Activated CD8-positive, alpha-beta memory T cell treated with anti-CD3 and anti-CD28 coated beads, Interleukin-2, amount 50 U/mL, for 4 hours (primary cell): ENCODE results near the gene LILRA5.
A peak's percentile ranks its signal among the peaks of the same experiment; 100 is the strongest.
"Not testable (repeated sequence)": the region's sequence is repeated elsewhere in the genome, so short reads cannot be mapped to it uniquely, and the experiment has no call there.

Experiments used
- DNase-seq: peaks from one replicate; pipeline ENCODE4 v3.0.0-alpha.2; 2020

Gene LILRA5

DNA sequence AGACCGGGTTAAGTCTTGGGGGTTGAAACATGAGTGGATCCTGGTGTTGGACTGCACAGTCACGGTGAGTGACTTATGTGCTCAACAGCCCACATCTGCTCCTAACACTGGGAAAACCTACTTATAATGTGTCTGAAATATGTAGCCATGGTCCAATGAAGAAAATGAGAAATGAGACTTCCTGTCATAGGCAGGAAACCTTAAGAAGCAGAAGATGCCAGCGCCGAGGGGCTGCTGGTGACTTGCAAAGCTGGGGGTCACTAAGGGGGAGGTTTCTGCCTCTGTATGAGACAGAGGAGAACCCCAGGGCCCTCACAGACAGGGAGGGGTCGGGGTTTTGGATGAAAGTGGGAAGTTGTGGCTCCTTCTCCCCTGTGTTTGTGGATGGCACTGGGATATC lies 40.8 kb downstream of the LILRA5 start:
- not testable (repeated sequence) for DNase-seq

DNA sequence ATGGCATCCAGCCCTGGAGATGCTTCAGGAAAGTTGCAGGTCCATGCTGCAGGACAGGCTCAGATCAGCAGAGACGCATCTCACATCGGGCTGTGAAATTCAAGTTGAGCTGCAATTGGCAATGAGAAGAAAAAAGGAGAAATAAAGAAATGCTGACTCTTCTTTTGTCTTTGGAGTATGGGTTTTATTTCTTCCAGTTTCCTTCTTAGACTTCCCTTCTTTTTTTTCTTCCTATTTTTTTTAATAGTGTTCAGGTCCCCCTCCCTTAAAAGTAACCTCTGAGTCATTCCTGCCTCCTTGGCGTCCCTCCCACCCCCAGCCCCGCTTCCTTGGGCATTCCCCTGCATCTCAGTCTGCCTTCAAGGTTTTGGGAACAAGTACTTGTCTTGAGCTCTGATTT lies 41.4 kb downstream of the LILRA5 start:
- DNase-seq: not testable (repeated sequence)

DNA sequence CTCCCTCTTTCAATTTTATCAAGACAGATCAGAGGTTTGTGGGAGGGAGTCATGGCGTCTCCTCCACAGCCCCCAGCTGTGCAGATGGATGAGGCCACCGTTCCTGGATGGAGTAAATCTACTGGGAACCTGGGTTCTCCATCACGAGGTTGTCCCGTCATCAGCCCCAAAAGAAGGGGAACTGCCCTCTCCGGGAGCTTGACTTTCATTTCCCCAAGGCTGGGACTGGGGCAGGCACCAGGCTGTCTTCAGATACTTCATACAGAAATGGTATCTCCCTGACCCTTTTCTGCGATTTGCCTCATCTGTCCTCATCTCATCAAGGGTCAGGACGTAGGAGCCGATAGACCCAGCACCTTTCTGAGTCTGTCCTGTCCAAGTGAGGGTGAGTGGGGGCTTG lies 41.9 kb downstream of the LILRA5 start:
- no peak for DNase-seq

DNA sequence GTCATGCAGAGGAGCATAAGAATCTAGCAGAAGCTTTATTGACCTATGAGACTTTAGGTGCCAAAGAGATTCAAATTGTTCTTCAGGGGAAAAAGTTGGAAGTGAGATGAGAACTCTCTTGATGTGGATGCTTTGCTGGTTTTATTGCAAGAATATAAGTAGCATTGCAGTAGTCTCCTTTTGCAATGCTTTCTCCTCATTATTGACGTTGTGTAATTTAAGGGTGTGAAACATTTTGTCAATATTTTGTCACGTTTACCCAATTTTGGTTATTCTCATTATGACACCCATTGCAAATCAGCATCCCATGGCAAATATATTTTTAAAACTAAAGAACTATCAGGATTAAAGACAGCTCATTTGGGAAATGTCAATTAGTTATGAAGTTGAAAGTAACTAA lies 44.0 kb downstream of the LILRA5 start:
- DNase-seq: no peak

DNA sequence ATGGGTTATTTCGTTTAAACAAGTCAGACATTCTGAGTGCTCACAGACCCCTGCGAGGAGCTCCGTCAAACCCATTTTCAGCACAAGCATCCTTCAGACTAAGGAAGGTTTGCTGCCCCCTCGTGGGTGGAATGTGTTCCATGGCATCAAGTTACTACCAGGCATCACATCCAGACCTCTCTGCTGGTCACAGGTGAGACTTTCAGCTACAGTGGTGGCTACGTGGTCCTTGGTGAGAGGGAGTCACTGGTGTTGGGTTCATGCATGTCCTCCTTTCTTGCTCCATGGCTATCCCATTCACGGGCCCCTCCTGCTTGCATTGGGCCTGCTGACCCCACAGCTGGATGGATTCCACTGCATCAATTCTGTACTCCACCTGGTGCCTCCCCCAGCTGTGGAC lies 46.8 kb downstream of the LILRA5 start:
- DNase-seq: peak; percentile 69

DNA sequence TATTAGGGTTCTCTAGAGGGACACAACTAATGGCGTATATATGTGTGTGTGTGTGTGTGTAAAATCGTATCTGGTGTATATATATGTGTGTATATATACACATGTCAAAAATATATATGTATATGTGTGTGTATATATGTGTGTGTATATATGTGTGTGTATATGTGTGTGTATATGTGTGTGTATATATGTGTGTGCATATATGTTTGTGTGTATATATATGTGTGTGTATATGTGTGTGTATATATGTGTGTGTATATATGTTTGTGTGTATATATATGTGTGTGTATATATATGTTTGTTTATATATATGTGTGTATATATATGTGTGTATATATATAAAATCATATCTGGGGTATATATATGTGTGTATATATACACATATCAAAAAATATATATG lies 50.5 kb downstream of the LILRA5 start:
- no peak for DNase-seq

DNA sequence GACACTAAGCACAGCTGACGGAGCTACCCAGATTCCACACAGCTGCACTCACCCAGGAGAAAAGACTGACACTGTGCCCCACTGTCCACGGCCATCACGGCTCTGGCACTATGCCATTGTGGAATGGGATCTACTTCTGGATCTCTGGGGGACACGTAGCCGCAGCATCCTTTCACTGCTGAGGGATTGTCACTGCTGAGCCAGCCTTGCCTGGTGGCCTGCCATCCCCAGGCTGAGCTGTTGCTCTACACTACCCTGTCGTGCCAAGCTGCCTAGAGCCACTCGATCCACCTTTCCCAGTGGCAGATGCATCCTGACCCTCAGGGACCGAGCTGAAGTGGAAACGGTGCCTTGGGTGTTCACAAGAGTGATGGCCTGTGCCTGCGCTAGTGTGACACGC lies 50.9 kb downstream of the LILRA5 start:
- no peak for DNase-seq

DNA sequence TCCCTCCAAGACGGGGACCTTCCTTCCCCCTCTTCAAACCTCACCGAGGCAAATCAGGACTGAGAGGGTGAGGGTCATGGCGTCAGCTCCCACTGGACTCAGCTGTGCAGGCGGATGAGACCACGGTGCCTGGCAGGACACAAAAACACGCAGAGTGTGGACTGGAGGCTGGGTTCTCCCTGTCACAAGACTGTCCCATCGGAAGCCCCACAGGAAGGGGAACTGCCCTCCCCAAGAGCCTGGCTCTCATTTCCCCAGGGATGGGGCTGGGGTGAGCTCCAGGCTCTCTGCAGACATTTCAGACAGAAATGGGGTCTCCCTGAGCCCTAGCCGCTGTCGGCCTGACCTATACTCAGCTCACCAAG lies 55.9 kb downstream of the LILRA5 start, which contains the start of gene LILRB5:
Gene LILRB5 (minus strand): TSS at position 158 of the 365 bp plus-strand sequence. CDS start 80 bp downstream, at position 78.
- DNase-seq: no peak
